H7 (cell line): ENCODE measurements around the gene FILIP1. TPM values are rescaled to one million over a fixed set of nuclear protein-coding genes. Genes with fewer than 3 reads are reported as not detected.

Experiments used
- DNase-seq: peaks from one replicate; pipeline ENCODE4 v3.0.0; 2012
- H3K27me3 ChIP-seq: 2 replicates; pipeline ENCODE4 v1.6.0; 2011; ENCODE audit warnings: mild to moderate bottlenecking, low read length; ENCODE audit not compliant: control insufficient read depth, insufficient read depth
- H3K36me3 ChIP-seq: replicated peaks from 2 replicates; pipeline ENCODE4 v1.5.1; 2011; ENCODE audit warnings: low read length; ENCODE audit not compliant: control insufficient read depth, insufficient read depth
- H3K4me3 ChIP-seq: 2 replicates; pipeline ENCODE4 v1.5.1; 2011; ENCODE audit warnings: low read depth, mild to moderate bottlenecking, control low read depth, low read length, moderate library complexity; ENCODE audit not compliant: insufficient read depth
- total RNA-seq: library from RNA; depleted of rRNA; stranded (reverse); fragments of >200 nt; shearing (Covaris generic); gene quantifications from 2 replicates; pipeline ENCODE4 v1.2.3, GENCODE V29; 2014

FILIP1 gene
- total RNA-seq, 1 experiment from 2014 or later = 1.4 TPM

GRCh38 chr6:75317503-75318206 is 175.9 kb downstream of the FILIP1 start:
- no peaks in the 10 kb centered on the region for H3K27me3 ChIP-seq
- DNase-seq = peak; percentile 12
- no peak overlapping the region for H3K4me3 ChIP-seq
- no peaks in the 10 kb centered on the region for H3K36me3 ChIP-seq

- no peak for DNase-seq
- Histone ChIP-seq H3K4me3 (no peak overlapping the region), H3K27me3 (no peaks in the 10 kb centered on the region), H3K36me3 (no peaks in the 10 kb centered on the region)
Observed at GRCh38 chr6:75315978-75316377, 177.6 kb downstream of the FILIP1 start.

- peak; percentile 21 for DNase-seq
Observed at GRCh38 chr6:75308250-75308988, 185.2 kb downstream of the FILIP1 start.

GRCh38 chr6:75307364-75308004 is 186.1 kb downstream of the FILIP1 start:
- H3K27me3 ChIP-seq = no peaks in the 10 kb centered on the region
- H3K36me3 ChIP-seq = no peaks in the 10 kb centered on the region
- no peak for DNase-seq
- H3K4me3 ChIP-seq = no peak overlapping the region

More at GRCh38 chr6:75308250-75308988, 185.2 kb downstream of the FILIP1 start:
- Histone ChIP-seq H3K4me3 (no peak overlapping the region), H3K27me3 (no peaks in the 10 kb centered on the region), H3K36me3 (no peaks in the 10 kb centered on the region)

- no peak for DNase-seq
- Histone ChIP-seq H3K36me3 (no peaks in the 10 kb centered on the region), H3K27me3 (no peaks in the 10 kb centered on the region), H3K4me3 (no peak overlapping the region)
Observed at GRCh38 chr6:75306064-75306463, 187.5 kb downstream of the FILIP1 start.

GRCh38 chr6:75305573-75305972 is 188.0 kb downstream of the FILIP1 start:
- Histone ChIP-seq H3K4me3 (no peak overlapping the region), H3K27me3 (no peaks in the 10 kb centered on the region), H3K36me3 (no peaks in the 10 kb centered on the region)
- no peak for DNase-seq

- Histone ChIP-seq H3K27me3 (no peaks in the 10 kb centered on the region), H3K36me3 (no peaks in the 10 kb centered on the region), H3K4me3 (no peak overlapping the region)
- DNase-seq = no peak
Observed at GRCh38 chr6:75302280-75302679, 191.3 kb downstream of the FILIP1 start.

GRCh38 chr6:75301537-75301936 is 192.1 kb downstream of the FILIP1 start:
- DNase-seq = no peak
- Histone ChIP-seq H3K27me3 (no peaks in the 10 kb centered on the region), H3K36me3 (no peaks in the 10 kb centered on the region), H3K4me3 (no peak overlapping the region)

- Histone ChIP-seq H3K4me3 (no peak overlapping the region), H3K36me3 (no peaks in the 10 kb centered on the region), H3K27me3 (no peaks in the 10 kb centered on the region)
- DNase-seq = no peak
Observed at GRCh38 chr6:75301088-75301487, 192.5 kb downstream of the FILIP1 start.

- no peaks in the 10 kb centered on the region for H3K36me3 ChIP-seq
- H3K4me3 ChIP-seq = no peak overlapping the region
- DNase-seq = no peak
- H3K27me3 ChIP-seq = no peaks in the 10 kb centered on the region
Observed at GRCh38 chr6:75300531-75300855, 193.1 kb downstream of the FILIP1 start.

GRCh38 chr6:75299801-75300530 is 193.6 kb downstream of the FILIP1 start:
- H3K4me3 ChIP-seq = no peak overlapping the region
- H3K27me3 ChIP-seq = no peaks in the 10 kb centered on the region
- peak; percentile 14 for DNase-seq
- no peaks in the 10 kb centered on the region for H3K36me3 ChIP-seq

GRCh38 chr6:75296811-75297779 is 196.5 kb downstream of the FILIP1 start:
- Histone ChIP-seq H3K27me3 (no peaks in the 10 kb centered on the region), H3K36me3 (no peaks in the 10 kb centered on the region), H3K4me3 (no peak overlapping the region)
- DNase-seq = peak; percentile 22

GRCh38 chr6:75292555-75292954 is 201.0 kb downstream of the FILIP1 start:
- DNase-seq = no peak
- no peak overlapping the region for H3K4me3 ChIP-seq
- H3K27me3 ChIP-seq = no peaks in the 10 kb centered on the region
- H3K36me3 ChIP-seq = no peaks in the 10 kb centered on the region

- no peak for DNase-seq
- Histone ChIP-seq H3K27me3 (no peaks in the 10 kb centered on the region), H3K36me3 (no peaks in the 10 kb centered on the region), H3K4me3 (no peak overlapping the region)
Observed at GRCh38 chr6:75291744-75292143, 201.9 kb downstream of the FILIP1 start.
